ENCODE data around the gene LZTFL1. TPM values are rescaled to one million over a fixed set of nuclear protein-coding genes. Genes with fewer than 3 reads are reported as not detected.

Gene LZTFL1
- total RNA-seq, 1 experiment from 2014 or later = 10.6 TPM

DNA sequence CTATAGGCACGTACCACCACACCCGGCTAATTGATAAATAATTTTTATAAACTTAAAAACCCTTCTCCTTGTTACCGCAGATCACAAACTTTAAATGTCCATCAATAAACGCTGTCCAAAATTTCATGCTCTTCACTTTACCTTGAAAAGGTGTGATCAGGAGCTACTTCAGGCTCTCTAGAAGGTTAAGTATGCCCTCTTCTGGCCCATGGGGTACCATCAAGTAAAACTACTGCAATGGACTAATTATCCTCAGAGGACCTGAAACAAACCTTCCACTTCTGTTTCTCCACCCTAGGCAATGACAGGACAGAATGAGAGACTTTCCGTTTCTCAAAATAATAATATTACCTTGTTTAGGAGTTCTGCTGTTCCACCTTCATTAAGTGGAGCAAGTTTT lies 9.2 kb downstream of the LZTFL1 start:
- H3K4me1 ChIP-seq (ENCODE audit: insufficient read depth, low read length, poor library complexity, severe bottlenecking) = no peaks in the 10 kb centered on the region
- no peak overlapping the region for H3K4me3 ChIP-seq (ENCODE audit: low read depth, low read length, poor library complexity, severe bottlenecking)
- no TSS peak for BruUV-seq (replicated peaks)
- ChIA-PET POLR2A (ENCODE audit: low non-redundant PET) (no interaction called here), CTCF (no interaction called here)
- no peaks in the 10 kb centered on the region for H3K27me3 ChIP-seq (replicated peaks; ENCODE audit: insufficient read depth, low read depth, low read length, poor library complexity)
- no peaks in the 10 kb centered on the region for H3K36me3 ChIP-seq (ENCODE audit: insufficient read depth, low read length, poor library complexity, severe bottlenecking)
- intact Hi-C loops (cut with micrococcal nuclease; ENCODE audit: unreplicated experiment) = no loop called here
- H3K9me3 ChIP-seq (ENCODE audit: low read depth, low read length, poor library complexity, severe bottlenecking) = no peaks in the 10 kb centered on the region
- no peak for TF ChIP-seq EZH2 (IDR thresholded peaks at IDR 0.05; ENCODE audit: borderline replicate concordance, low read depth, low read length, poor library complexity, severe bottlenecking)
- no peak for TF ChIP-seq CTCF (conservative IDR thresholded peaks at IDR 0.05; ENCODE audit: low read depth, low read length)
- no peak for DNase-seq (ENCODE audit: low spot score)
- H3K27ac ChIP-seq (ENCODE audit: low read depth, low read length, poor library complexity, severe bottlenecking) = no peak overlapping the region

- H3K27ac ChIP-seq (ENCODE audit: low read depth, low read length, poor library complexity, severe bottlenecking) = no peak overlapping the region
- H3K36me3 ChIP-seq (ENCODE audit: insufficient read depth, low read length, poor library complexity, severe bottlenecking) = no peaks in the 10 kb centered on the region
- H3K4me1 ChIP-seq (ENCODE audit: insufficient read depth, low read length, poor library complexity, severe bottlenecking) = no peaks in the 10 kb centered on the region
- H3K4me3 ChIP-seq (ENCODE audit: low read depth, low read length, poor library complexity, severe bottlenecking) = no peak overlapping the region
- TF ChIP-seq EZH2 (IDR thresholded peaks at IDR 0.05; ENCODE audit: borderline replicate concordance, low read depth, low read length, poor library complexity, severe bottlenecking) = no peak
- TF ChIP-seq CTCF (conservative IDR thresholded peaks at IDR 0.05; ENCODE audit: low read depth, low read length) = no peak
- ChIA-PET POLR2A (ENCODE audit: low non-redundant PET) (no interaction called here), CTCF (no interaction called here)
- intact Hi-C loops (cut with micrococcal nuclease; ENCODE audit: unreplicated experiment) = no loop called here
- DNase-seq (ENCODE audit: low spot score) = no peak
- BruUV-seq (replicated peaks) = no TSS peak
- no peaks in the 10 kb centered on the region for H3K9me3 ChIP-seq (ENCODE audit: low read depth, low read length, poor library complexity, severe bottlenecking)
- no peaks in the 10 kb centered on the region for H3K27me3 ChIP-seq (replicated peaks; ENCODE audit: insufficient read depth, low read depth, low read length, poor library complexity)
Measured at GRCh38 chr3:45830121-45830520, 11.8 kb downstream of the LZTFL1 start.

- no peak overlapping the region for H3K27ac ChIP-seq (ENCODE audit: low read depth, low read length, poor library complexity, severe bottlenecking)
Measured at GRCh38 chr3:45826908-45827307, 15.0 kb downstream of the LZTFL1 start.

More at GRCh38 chr3:45826908-45827307, 15.0 kb downstream of the LZTFL1 start:
- Histone ChIP-seq H3K4me3 (ENCODE audit: low read depth, low read length, poor library complexity, severe bottlenecking) (no peak overlapping the region), H3K36me3 (ENCODE audit: insufficient read depth, low read length, poor library complexity, severe bottlenecking) (no peaks in the 10 kb centered on the region), H3K9me3 (ENCODE audit: low read depth, low read length, poor library complexity, severe bottlenecking) (no peaks in the 10 kb centered on the region), H3K27me3 (replicated peaks; ENCODE audit: insufficient read depth, low read depth, low read length, poor library complexity) (no peaks in the 10 kb centered on the region), H3K4me1 (ENCODE audit: insufficient read depth, low read length, poor library complexity, severe bottlenecking) (no peaks in the 10 kb centered on the region)
- no peak for TF ChIP-seq CTCF (conservative IDR thresholded peaks at IDR 0.05; ENCODE audit: low read depth, low read length)
- no peak for TF ChIP-seq EZH2 (IDR thresholded peaks at IDR 0.05; ENCODE audit: borderline replicate concordance, low read depth, low read length, poor library complexity, severe bottlenecking)
- no TSS peak for BruUV-seq (replicated peaks)
- intact Hi-C loops (cut with micrococcal nuclease; ENCODE audit: unreplicated experiment) = no loop called here
- no peak for DNase-seq (ENCODE audit: low spot score)
- ChIA-PET POLR2A (ENCODE audit: low non-redundant PET) (no interaction called here), CTCF (no interaction called here)
